SU-DHL-6 (cell line): ENCODE measurements around the gene CEP41.

Experiments
- H2AFZ ChIP-seq: fragments of 200-600 bp; sonication (generic); 2 replicates; pipeline ENCODE4 v1.6.1; 2014; ENCODE audit warnings: low read depth, mild to moderate bottlenecking, moderate library complexity, mixed read lengths, antibody characterized with exemption, low read length; ENCODE audit not compliant: severe bottlenecking
- H3F3A ChIP-seq: fragments of 200-600 bp; shearing (Covaris generic); 2 replicates; pipeline ENCODE4 v1.6.0; 2016; ENCODE audit warnings: antibody characterized with exemption, mild to moderate bottlenecking; ENCODE audit not compliant: insufficient read depth
- H3K27ac ChIP-seq: fragments of 200-600 bp; sonication (generic); 2 replicates; pipeline ENCODE4 v1.5.1; 2016; ENCODE audit warnings: low read depth, mild to moderate bottlenecking, low read length, moderate library complexity, mixed read lengths
- H3K27me3 ChIP-seq: fragments of 200-600 bp; sonication (generic), shearing (Covaris generic); 2 replicates; pipeline ENCODE4 v1.6.0; 2014; ENCODE audit warnings: mild to moderate bottlenecking, low read length
- H3K36me3 ChIP-seq: fragments of 200-600 bp; sonication (generic); 2 replicates; pipeline ENCODE4 v1.6.1; 2014; ENCODE audit warnings: mild to moderate bottlenecking, low read length, mixed read lengths
- H3K4me2 ChIP-seq: fragments of 300-600, 200-600 bp; shearing (Covaris generic), sonication (generic); 2 replicates; pipeline ENCODE4 v1.6.0; 2014; ENCODE audit warnings: low read length, low read depth, mild to moderate bottlenecking; ENCODE audit not compliant: poor library complexity, severe bottlenecking
- H3K4me3 ChIP-seq: fragments of 200-600 bp; sonication (generic); 2 replicates; pipeline ENCODE4 v1.5.1; 2014; ENCODE audit warnings: antibody characterized with exemption, low read length, mild to moderate bottlenecking, mixed read lengths; ENCODE audit not compliant: insufficient read depth, poor library complexity, severe bottlenecking
- H3K79me2 ChIP-seq: fragments of 200-600 bp; sonication (generic); 2 replicates; pipeline ENCODE4 v1.6.1; 2014; ENCODE audit warnings: mild to moderate bottlenecking, low read length, moderate library complexity; ENCODE audit not compliant: insufficient read depth
- H3K9ac ChIP-seq: fragments of 200-600 bp; sonication (generic); 2 replicates; pipeline ENCODE4 v1.7.0; 2014; ENCODE audit warnings: mild to moderate bottlenecking, low read length
- H3K9me2 ChIP-seq: fragments of 200-600 bp; sonication (generic); replicated peaks from 2 replicates; pipeline ENCODE4 v1.6.1; 2014; ENCODE audit warnings: low read length; ENCODE audit not compliant: insufficient read depth
- H3K9me3 ChIP-seq: fragments of 200-600 bp; sonication (generic); 2 replicates; pipeline ENCODE4 v1.6.1; 2014; ENCODE audit warnings: low read length, mixed read lengths; ENCODE audit not compliant: insufficient read depth
- H4K20me1 ChIP-seq: fragments of 200-600 bp; sonication (generic); 2 replicates; pipeline ENCODE4 v1.6.1; 2014; ENCODE audit warnings: low read depth, mild to moderate bottlenecking, antibody characterized with exemption, low read length, moderate library complexity, mixed read lengths
- CTCF ChIP-seq: fragments of 200-600 bp; sonication (generic); IDR thresholded peaks from one replicate; pipeline ENCODE4 v1.5.1; 2017; ENCODE audit warnings: antibody characterized with exemption, mild to moderate bottlenecking, low read length, moderate library complexity; ENCODE audit not compliant: insufficient read depth, poor library complexity, severe bottlenecking
- EZH2phosphoT487 ChIP-seq: fragments of 200-600 bp; sonication (generic), shearing (Covaris generic); conservative IDR thresholded peaks from 2 replicates; pipeline ENCODE4 v1.6.1; 2018; ENCODE audit warnings: mild to moderate bottlenecking, antibody characterized with exemption, low read length, moderate library complexity, mixed read lengths

CEP41 gene

GRCh38 chr7:130374507-130374906 lies 66.3 kb downstream of the CEP41 start:
- no peaks in the 10 kb centered on the region for H3K27me3 ChIP-seq
- H3K9me3 ChIP-seq, result no peaks in the 10 kb centered on the region; the same call in 1 of the 2 replicates
- no peak overlapping the region for H2AFZ ChIP-seq
- no peaks in the 10 kb centered on the region for H4K20me1 ChIP-seq
- no peak overlapping the region for H3K9ac ChIP-seq
- no peaks in the 10 kb centered on the region for H3K36me3 ChIP-seq
- H3K4me2 ChIP-seq, result no peak overlapping the region
- no peaks in the 10 kb centered on the region for H3K79me2 ChIP-seq
- no peaks in the 10 kb centered on the region for H3K9me2 ChIP-seq
- no peak overlapping the region for H3K27ac ChIP-seq
- H3F3A ChIP-seq, result no peaks in the 10 kb centered on the region
- H3K4me3 ChIP-seq, result no peak overlapping the region
- TF ChIP-seq EZH2phosphoT487, result no peak
- no peak for TF ChIP-seq CTCF

GRCh38 chr7:130372402-130373165 lies 68.2 kb downstream of the CEP41 start:
- Histone ChIP-seq H3K27ac (no peak overlapping the region), H3K9ac (no peak overlapping the region), H3K27me3 (no peaks in the 10 kb centered on the region)

GRCh38 chr7:130371046-130371445 lies 69.8 kb downstream of the CEP41 start:
- no peak for TF ChIP-seq CTCF
- H3K4me2 ChIP-seq, result no peak overlapping the region

More at GRCh38 chr7:130372402-130373165, 68.2 kb downstream of the CEP41 start:
- Histone ChIP-seq H3F3A (no peaks in the 10 kb centered on the region), H3K36me3 (no peaks in the 10 kb centered on the region), H3K79me2 (no peaks in the 10 kb centered on the region), H3K9me2 (no peaks in the 10 kb centered on the region), H3K4me3 (no peak overlapping the region), H2AFZ (no peak overlapping the region), H4K20me1 (no peaks in the 10 kb centered on the region), H3K9me3 (no peaks in the 10 kb centered on the region; the same call in 1 of the 2 replicates), H3K4me2 (no peak overlapping the region)
- TF ChIP-seq EZH2phosphoT487 (no peak), CTCF (no peak)

More at GRCh38 chr7:130371046-130371445, 69.8 kb downstream of the CEP41 start:
- Histone ChIP-seq H3F3A (no peaks in the 10 kb centered on the region), H3K27ac (no peak overlapping the region), H3K79me2 (no peaks in the 10 kb centered on the region), H3K9me2 (no peaks in the 10 kb centered on the region), H4K20me1 (no peaks in the 10 kb centered on the region), H2AFZ (no peak overlapping the region), H3K36me3 (no peaks in the 10 kb centered on the region), H3K9ac (no peak overlapping the region), H3K9me3 (no peaks in the 10 kb centered on the region; the same call in 1 of the 2 replicates), H3K4me3 (no peak overlapping the region), H3K27me3 (no peaks in the 10 kb centered on the region)
